Stimulated activated naive B cell treated with anti-CD40 and anti-IgM and Interleukin-4, amounts not matched to agents 10 μg/mL and 1 μg/mL and 100 μg/mL, for 72 hours (primary cell): ENCODE results near the gene ADIPOR2.
"Not testable (repeated sequence)": the region's sequence is repeated elsewhere in the genome, so short reads cannot be mapped to it uniquely, and the experiment has no call there.

Experiments
- ATAC-seq, 2 donors: fragments of 150-1000 bp; cut with Tn5 transposase; replicated peaks; 2 replicates each; pipeline ENCODE4 v1.10.0; 2021; ENCODE audit warnings: moderate library complexity in 1 of 2
- DNase-seq: peaks from one replicate; pipeline ENCODE4 v3.0.0; 2021
- H3K27ac Mint-ChIP-seq: one replicate; pipeline ENCODE4 v1.8.0; 2022; ENCODE audit warnings: mild to moderate bottlenecking, mixed read lengths
- H3K27me3 Mint-ChIP-seq, 2 donors: one replicate each; pipeline ENCODE4 v1.8.0; 2022; ENCODE audit warnings: mixed read lengths in 2 of 2
- H3K36me3 Mint-ChIP-seq, 2 donors: one replicate each; pipeline ENCODE4 v1.8.0; 2022; ENCODE audit warnings: mixed read lengths in 2 of 2, mild to moderate bottlenecking in 1 of 2
- H3K4me1 Mint-ChIP-seq, 2 donors: one replicate each; pipeline ENCODE4 v1.8.0; 2022; ENCODE audit warnings: mixed read lengths in 2 of 2, mild to moderate bottlenecking in 1 of 2
- H3K4me3 Mint-ChIP-seq, 2 donors: one replicate each; pipeline ENCODE4 v1.8.0; 2022; ENCODE audit warnings: mild to moderate bottlenecking in 2 of 2, mixed read lengths in 2 of 2, moderate library complexity in 1 of 2
- H3K9me3 Mint-ChIP-seq, 2 donors: one replicate each; pipeline ENCODE4 v1.8.0; 2022; ENCODE audit warnings: mixed read lengths in 2 of 2, mild to moderate bottlenecking in 1 of 2

ADIPOR2 gene

DNA sequence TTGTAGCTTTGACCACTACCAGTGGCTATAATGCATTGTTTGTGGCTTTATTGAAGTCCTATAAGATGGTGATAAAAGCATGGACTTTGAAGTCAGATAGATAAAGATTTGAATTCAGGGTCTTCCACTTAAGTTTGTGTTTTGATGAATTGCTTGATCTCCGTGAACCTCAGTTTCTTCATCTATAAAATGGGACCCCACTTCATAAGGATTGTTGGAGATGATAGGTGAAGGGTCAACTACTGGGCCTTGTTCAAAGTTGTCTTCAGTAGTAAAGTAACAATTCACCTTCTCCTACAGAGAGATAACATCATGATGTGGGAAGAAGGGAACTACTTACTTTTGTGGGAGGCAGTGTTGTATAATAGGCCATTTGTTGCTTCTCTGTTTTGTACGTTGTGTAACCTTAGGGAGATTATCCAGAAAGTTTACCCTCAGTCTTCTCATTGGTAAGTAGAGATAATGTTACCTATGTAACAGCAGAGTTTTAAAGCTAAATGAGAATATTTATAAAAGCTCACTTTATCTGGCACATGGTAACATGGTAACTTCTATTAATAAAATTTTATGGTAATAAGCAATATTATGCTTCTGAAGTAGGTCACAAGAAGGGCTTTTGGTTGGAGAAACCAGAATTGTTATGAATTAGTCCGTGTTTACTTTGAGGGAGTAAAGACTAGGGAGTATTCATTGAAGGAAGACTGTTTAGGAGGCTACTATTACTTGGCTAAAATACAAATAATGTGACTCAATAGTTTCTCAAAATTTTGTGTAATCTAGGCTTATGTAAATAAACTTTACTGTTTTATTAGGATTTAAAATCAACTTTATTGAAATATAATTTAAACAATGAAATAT, 15.1 kb downstream of the ADIPOR2 start:
- no peak overlapping the region for H3K27ac Mint-ChIP-seq
- DNase-seq = no peak
- no peak overlapping the region for H3K4me3 Mint-ChIP-seq
- no peaks in the 10 kb centered on the region for H3K27me3 Mint-ChIP-seq
- peaks cover 10 to 11% of the 10 kb centered on the region in 2 donors for H3K36me3 Mint-ChIP-seq
- H3K9me3 Mint-ChIP-seq = no peaks in the 10 kb centered on the region
- peaks cover 11 to 46% of the 10 kb centered on the region in 2 donors for H3K4me1 Mint-ChIP-seq
- no peak for ATAC-seq

DNA sequence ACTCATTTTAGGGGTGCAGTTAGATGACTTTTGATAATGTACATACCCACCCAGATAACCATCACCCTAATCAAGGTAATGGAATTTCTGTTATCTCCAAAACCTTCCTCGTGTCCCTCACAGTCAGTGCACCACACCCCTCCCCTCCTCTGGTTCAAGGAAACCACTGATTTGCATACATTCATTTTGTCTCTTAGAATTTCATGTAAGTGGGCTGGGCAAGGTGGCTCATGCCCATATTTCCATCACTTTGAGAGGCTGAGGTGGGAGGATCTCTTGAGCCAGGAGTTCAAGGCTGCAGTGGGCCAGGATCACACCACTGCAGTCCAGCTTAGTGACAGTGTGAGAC, 15.7 kb downstream of the ADIPOR2 start:
- H3K36me3 Mint-ChIP-seq = peaks cover 10 to 11% of the 10 kb centered on the region in 2 donors
- no peak overlapping the region for H3K4me3 Mint-ChIP-seq
- H3K9me3 Mint-ChIP-seq = no peaks in the 10 kb centered on the region
- H3K27ac Mint-ChIP-seq = no peak overlapping the region
- H3K27me3 Mint-ChIP-seq = no peaks in the 10 kb centered on the region
- H3K4me1 Mint-ChIP-seq = peaks cover 15 to 52% of the 10 kb centered on the region in 2 donors
- DNase-seq (no peak), ATAC-seq (no peak)

DNA sequence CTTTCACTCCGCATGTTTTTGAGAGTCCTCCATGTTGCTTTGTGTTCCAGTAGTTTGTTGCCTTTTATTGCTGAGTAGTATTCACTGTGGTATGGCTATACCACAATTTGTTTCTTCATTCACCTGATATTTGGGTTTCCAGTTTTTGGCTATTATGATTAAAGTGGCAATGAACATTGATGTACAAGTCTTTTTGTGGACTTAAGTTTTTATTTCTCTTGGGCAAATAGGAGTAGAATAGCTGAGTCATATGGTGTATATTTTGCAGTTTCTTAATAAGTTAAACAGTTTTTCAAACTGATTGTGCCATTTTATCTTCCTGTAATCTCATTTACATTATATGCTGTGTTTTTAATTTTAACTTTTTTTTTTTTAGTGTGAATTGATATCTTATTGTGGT, 16.2 kb downstream of the ADIPOR2 start:
- H3K27ac Mint-ChIP-seq = no peak overlapping the region
- H3K4me3 Mint-ChIP-seq = no peak overlapping the region
- DNase-seq = no peak
- peaks cover 10% of the 10 kb centered on the region in 2 donors for H3K36me3 Mint-ChIP-seq
- no peaks in the 10 kb centered on the region for H3K9me3 Mint-ChIP-seq
- peaks cover 19 to 52% of the 10 kb centered on the region in 2 donors for H3K4me1 Mint-ChIP-seq
- ATAC-seq = no peak
- H3K27me3 Mint-ChIP-seq = no peaks in the 10 kb centered on the region

DNA sequence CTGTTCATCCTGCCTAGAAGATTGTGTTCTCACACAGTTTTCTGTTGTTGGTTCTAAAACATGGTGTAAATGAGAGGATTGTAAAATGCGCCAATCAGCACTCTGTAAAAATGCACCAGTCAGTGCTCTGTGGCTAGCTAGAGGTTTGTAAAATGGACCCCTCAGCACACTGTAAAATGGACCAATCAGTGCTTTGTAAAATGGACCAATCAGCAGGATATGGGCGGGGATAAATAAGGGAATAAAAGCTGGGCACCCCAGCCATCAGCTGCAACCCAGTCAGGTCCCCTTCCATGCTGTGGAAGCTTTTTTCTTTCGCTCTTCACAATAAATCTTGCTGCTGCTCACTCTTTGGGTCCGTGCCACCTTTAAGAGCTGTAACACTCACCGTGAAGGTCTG, 19.1 kb downstream of the ADIPOR2 start:
- ATAC-seq, DNase-seq, H3K9me3 Mint-ChIP-seq, H3K27ac Mint-ChIP-seq, H3K4me3 Mint-ChIP-seq, H3K27me3 Mint-ChIP-seq: not testable (repeated sequence)
- H3K36me3 Mint-ChIP-seq = peaks cover 22 to 29% of the 10 kb centered on the region in 2 donors
- peaks cover 21 to 58% of the 10 kb centered on the region in 2 donors for H3K4me1 Mint-ChIP-seq

DNA sequence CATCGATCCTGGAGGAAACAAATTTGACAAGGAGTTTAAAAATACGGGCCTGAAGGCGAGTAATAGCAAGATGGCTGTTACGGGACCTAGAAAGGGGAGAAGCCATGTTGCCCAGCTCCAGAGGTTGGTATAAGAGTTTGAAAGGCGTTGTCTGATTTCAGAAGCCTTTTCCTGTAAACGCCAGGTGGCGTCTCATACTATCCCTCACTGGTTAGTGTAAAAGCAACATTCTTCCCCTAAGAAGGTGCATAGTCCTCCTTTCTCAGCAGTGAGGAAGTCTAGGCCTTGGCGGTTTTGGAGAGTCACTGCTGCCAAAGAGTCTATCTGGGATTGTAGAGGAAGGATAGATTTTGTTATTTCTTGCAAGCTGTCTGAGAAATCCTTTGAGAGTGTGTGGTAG, 20.0 kb downstream of the ADIPOR2 start:
- H3K27me3 Mint-ChIP-seq, DNase-seq, H3K9me3 Mint-ChIP-seq, ATAC-seq, H3K4me3 Mint-ChIP-seq, H3K27ac Mint-ChIP-seq: not testable (repeated sequence)
- Mint-ChIP-seq H3K36me3 (peaks cover 28 to 37% of the 10 kb centered on the region in 2 donors), H3K4me1 (peaks cover 24 to 63% of the 10 kb centered on the region in 2 donors)

DNA sequence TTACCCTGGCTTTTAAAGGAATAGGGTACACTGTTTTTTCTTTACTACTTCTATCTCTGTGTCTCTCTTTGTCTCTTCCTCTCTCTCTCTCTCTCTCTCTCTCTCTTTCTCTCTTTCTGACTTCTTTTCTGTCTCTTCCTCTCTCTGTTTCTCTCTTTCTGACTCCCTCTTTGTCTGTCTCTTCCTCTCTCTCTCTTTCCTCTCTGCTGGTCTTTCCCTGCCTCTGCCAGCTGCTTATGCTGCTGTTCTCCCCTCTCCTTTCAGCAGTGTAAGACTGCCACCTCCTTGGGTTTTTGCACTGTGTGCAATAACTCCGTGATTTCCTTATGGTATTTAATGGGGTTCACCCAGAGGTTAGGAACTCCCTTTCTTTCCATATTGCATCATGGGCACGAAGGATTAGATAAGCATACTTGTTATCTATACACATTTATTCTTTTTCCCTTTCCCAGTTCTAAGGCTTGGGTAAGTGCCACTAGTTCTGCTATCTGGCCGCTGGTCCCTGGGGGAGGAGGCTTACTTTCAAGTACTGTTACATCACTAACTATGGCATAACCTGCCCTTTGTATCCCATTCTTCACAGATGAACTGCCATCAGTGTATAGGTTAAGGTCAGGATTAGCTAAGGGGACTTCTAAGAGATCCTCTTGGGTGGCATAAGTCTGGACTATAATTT, 20.8 kb downstream of the ADIPOR2 start:
- Mint-ChIP-seq H3K4me1 (peaks cover 26 to 64% of the 10 kb centered on the region in 2 donors), H3K36me3 (peaks cover 27 to 39% of the 10 kb centered on the region in 2 donors)
- not testable (repeated sequence) for H3K9me3 Mint-ChIP-seq, H3K27ac Mint-ChIP-seq, ATAC-seq, H3K4me3 Mint-ChIP-seq, H3K27me3 Mint-ChIP-seq, DNase-seq

DNA sequence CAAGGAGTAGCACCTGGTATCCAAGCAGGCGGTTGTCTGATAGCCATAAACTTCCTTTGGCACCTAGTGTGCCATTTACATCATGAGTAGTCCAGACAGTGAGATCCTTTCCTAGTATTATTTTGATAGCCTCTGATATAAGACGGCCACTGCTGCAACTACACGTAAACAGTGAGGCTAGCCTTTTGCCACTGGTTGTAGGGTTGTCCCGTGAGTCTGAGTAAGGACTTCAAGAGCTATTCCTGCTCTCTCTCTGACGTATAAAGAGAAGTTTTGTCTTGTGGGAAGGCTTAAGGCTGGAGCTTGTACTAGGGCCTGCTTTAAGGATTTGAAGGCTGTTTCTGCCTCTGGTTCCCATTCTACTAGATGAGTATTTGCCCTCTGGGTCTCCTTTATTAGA, 21.4 kb downstream of the ADIPOR2 start:
- H3K27me3 Mint-ChIP-seq, ATAC-seq, DNase-seq, H3K4me3 Mint-ChIP-seq, H3K27ac Mint-ChIP-seq, H3K9me3 Mint-ChIP-seq: not testable (repeated sequence)
- peaks cover 24 to 34% of the 10 kb centered on the region in 2 donors for H3K36me3 Mint-ChIP-seq
- peaks cover 23 to 64% of the 10 kb centered on the region in 2 donors for H3K4me1 Mint-ChIP-seq

DNA sequence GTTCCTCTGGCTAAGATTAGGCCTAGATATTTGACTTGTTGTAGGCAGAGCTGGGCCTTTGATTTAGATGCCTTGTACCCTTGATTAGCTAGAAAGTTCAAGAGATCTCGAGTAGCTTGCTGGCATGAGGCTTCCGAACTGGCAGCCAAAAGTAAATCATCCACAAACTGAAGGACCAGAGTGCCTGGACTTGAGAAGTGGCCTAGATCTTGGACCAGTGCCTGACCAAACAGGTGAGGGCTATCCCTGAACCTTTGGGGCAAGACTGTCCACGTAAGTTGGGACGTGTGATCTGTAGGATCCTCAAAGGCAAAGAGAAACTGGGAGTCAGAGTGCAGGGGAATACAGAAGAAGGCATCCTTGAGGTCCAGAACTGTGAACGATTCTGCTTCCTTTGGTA, 22.0 kb downstream of the ADIPOR2 start:
- not testable (repeated sequence) for H3K27ac Mint-ChIP-seq
- H3K36me3 Mint-ChIP-seq = peaks cover 24 to 34% of the 10 kb centered on the region in 2 donors

DNA sequence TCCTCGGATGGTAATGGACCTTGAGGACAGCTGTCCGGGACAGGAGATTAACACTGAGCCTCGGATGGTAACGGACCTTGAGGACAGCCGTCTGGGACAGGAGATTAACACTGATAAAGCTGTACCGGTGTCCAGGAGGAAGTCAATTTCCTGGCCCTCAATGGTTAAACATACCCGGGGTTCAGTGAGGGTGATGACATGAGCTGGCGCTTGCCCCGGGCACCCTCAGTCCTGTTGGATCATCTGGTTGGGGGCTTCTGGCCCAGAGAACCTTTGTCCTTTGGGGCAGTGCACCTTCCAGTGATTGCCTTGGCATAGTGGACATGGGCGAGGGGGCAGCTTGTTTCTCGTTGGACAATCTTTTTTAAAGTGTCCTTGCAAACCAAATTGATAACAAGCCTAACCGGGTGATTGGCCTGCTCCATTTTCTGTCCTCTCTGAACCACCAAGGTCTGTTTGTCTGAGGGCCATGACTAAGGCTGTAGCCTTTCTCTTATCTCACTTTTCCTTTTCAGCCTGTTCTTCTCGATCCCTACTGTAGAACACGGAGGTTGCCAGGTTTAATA, 23.0 kb downstream of the ADIPOR2 start:
- not testable (repeated sequence) for H3K9me3 Mint-ChIP-seq, DNase-seq, H3K27me3 Mint-ChIP-seq, H3K27ac Mint-ChIP-seq, H3K4me3 Mint-ChIP-seq, ATAC-seq
- Mint-ChIP-seq H3K4me1 (peaks cover 25 to 56% of the 10 kb centered on the region in 2 donors), H3K36me3 (peaks cover 24 to 34% of the 10 kb centered on the region in 2 donors)

More for the DNA sequence above, 22.0 kb downstream of the ADIPOR2 start:
- H3K4me3 Mint-ChIP-seq, DNase-seq, H3K27me3 Mint-ChIP-seq, ATAC-seq, H3K9me3 Mint-ChIP-seq: not testable (repeated sequence)
- peaks cover 24 to 64% of the 10 kb centered on the region in 2 donors for H3K4me1 Mint-ChIP-seq

DNA sequence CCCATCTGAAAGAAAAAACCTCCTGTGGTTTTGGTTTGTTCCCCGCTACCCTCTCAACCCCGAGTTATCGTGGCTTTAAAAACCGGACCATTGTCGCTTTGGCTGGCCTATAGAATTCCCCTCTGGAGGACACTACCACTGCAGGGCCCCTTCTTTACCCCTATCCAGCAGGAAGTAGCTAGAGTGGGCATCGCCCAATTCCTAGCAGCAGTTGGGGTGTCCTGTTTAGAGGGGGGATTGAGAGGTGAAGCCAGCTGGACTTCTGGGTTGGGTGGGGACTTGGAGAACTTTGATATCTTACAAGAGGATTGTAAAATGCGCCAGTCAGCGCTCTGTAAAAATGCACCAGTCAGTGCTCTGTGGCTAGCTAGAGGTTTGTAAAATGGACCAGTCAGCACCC, 24.6 kb downstream of the ADIPOR2 start:
- DNase-seq, ATAC-seq, H3K4me3 Mint-ChIP-seq, H3K27ac Mint-ChIP-seq, H3K27me3 Mint-ChIP-seq, H3K9me3 Mint-ChIP-seq: not testable (repeated sequence)
- Mint-ChIP-seq H3K36me3 (peaks cover 24 to 37% of the 10 kb centered on the region in 2 donors), H3K4me1 (peaks cover 27 to 51% of the 10 kb centered on the region in 2 donors)

DNA sequence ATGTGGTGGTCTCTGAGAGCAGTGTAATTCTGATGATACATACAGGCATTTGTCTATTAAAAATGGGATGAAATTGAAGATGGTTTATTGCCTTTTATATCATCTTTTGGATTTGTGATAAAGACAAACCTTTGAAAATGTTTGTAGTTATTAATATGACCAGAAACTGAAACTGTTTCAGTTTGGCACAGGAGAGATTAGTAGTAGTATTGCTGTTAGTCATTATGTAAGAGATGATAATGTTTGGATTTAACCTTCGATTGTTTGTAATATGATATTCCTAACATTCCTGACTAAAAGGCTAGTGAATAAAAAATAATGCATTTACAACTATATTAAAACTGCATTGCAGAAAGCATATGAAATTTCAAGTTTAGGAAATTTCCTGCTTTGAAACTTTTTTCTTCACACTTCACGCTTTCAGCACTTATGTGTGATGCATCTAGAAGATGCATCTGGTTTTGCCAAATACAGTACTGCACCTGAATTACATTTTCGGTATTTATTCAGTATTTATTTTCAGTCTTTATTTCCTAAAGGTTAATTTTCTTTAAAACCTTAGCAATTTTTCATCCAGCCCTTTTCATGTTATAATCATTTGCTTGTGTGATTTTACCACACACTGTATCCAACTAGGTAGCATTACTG, 25.5 kb downstream of the ADIPOR2 start:
- DNase-seq (no peak), ATAC-seq (no peak)
- Mint-ChIP-seq H3K9me3 (peaks cover 0 to 6% of the 10 kb centered on the region in 2 donors), H3K4me3 (no peak overlapping the region), H3K27me3 (no peaks in the 10 kb centered on the region), H3K27ac (no peak overlapping the region), H3K36me3 (peaks cover 24 to 37% of the 10 kb centered on the region in 2 donors), H3K4me1 (peaks cover 27 to 49% of the 10 kb centered on the region in 2 donors)

DNA sequence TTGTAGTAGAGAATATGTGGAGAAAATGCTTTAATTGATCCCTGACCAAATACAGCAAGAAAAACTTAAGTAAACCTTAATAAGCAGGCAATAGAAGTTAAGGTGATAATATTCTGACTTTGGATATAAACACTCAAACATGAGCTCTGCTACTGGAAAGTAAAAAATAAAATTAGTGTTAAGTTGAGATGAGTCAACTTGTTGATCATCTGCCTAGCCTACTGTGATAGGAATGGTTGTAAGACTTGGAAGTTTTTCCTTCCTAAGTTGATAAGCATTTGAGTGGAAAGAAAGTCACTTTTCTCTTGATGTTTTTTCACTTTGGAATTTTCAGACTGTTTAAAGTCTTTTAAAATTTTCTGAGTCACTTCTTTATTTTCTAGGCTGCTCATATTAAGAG, 26.0 kb downstream of the ADIPOR2 start:
- H3K4me1 Mint-ChIP-seq = peaks cover 27 to 49% of the 10 kb centered on the region in 2 donors
- H3K27ac Mint-ChIP-seq = no peak overlapping the region
- peaks cover 0 to 6% of the 10 kb centered on the region in 2 donors for H3K9me3 Mint-ChIP-seq
- DNase-seq = no peak
- H3K4me3 Mint-ChIP-seq = no peak overlapping the region
- H3K36me3 Mint-ChIP-seq = peaks cover 24 to 41% of the 10 kb centered on the region in 2 donors
- H3K27me3 Mint-ChIP-seq = no peaks in the 10 kb centered on the region
- ATAC-seq = no peak

DNA sequence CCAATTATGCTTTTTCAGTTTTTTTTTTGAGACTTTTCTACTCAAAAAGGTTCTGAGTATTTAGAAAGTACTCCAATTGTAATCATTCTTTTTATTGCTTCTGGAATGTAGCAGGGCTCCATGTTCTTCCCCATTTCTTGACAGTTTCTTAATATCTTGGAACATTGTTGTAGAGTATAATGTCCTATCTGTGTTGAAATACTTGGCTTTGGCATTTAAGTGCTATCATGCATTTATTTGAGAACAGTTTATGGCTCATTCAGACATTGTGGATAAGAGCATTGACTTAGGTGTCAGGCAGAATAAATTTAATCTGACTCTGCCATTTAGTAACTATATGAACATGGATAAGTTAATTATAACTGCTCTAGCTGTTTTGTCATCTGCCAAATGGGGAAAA, 28.3 kb downstream of the ADIPOR2 start:
- Mint-ChIP-seq H3K27ac (no peak overlapping the region), H3K4me1 (peaks cover 30 to 55% of the 10 kb centered on the region in 2 donors)

DNA sequence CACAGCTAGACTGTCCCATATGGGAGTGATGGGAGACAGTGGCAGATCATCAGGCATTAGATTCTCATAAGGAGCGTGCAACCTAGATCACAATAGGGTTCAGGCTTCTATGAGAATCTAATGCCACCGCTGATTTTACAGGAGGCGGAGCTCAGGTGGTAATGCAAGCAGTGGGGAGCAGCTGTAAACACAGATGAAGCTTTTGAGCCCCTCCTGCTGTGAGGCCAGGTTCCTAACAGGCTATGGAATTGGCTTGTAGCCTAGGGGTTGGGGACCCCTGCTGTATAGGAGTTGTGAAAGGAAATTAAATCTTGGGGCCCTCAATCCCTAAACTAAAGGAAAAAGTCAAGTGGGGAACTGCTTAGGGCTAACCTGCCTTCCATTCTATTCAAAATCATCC, 29.6 kb downstream of the ADIPOR2 start:
- Mint-ChIP-seq H3K4me1 (peaks cover 30 to 45% of the 10 kb centered on the region in 2 donors), H3K4me3 (no peak overlapping the region), H3K9me3 (peaks cover 0 to under 1% of the 10 kb centered on the region in 2 donors), H3K36me3 (peaks cover 9 to 29% of the 10 kb centered on the region in 2 donors), H3K27ac (no peak overlapping the region), H3K27me3 (no peaks in the 10 kb centered on the region)
- ATAC-seq (no peak), DNase-seq (no peak)

More for the DNA sequence above, 28.3 kb downstream of the ADIPOR2 start:
- no peak for ATAC-seq
- no peak for DNase-seq
- Mint-ChIP-seq H3K36me3 (peaks cover 19 to 34% of the 10 kb centered on the region in 2 donors), H3K4me3 (no peak overlapping the region), H3K9me3 (peaks cover 0 to 6% of the 10 kb centered on the region in 2 donors), H3K27me3 (no peaks in the 10 kb centered on the region)
